Mesothelial cell of epicardium (in vitro differentiated cells): ENCODE measurements around the gene METRNL. TPM values are rescaled to one million over a fixed set of nuclear protein-coding genes. Genes with fewer than 3 reads are reported as not detected.
A peak's percentile ranks its signal among the peaks of the same experiment; 100 is the strongest.
"Not testable (repeated sequence)": the region's sequence is repeated elsewhere in the genome, so short reads cannot be mapped to it uniquely, and the experiment has no call there.

Experiments
- DNase-seq, 2 experiments: peaks; one replicate each; pipeline ENCODE4 v3.0.0; 2021; ENCODE audit warnings: low spot score in 2 of 2; ENCODE audit not compliant: unreplicated experiment in 2 of 2
- H3K27ac Mint-ChIP-seq: 2 replicates; pipeline ENCODE4 v1.8.0; 2021; ENCODE audit warnings: mixed read lengths
- H3K27me3 Mint-ChIP-seq: 2 replicates; pipeline ENCODE4 v1.8.0; 2021; ENCODE audit warnings: low read depth, mixed read lengths
- H3K36me3 Mint-ChIP-seq: 2 replicates; pipeline ENCODE4 v1.8.0; 2021; ENCODE audit warnings: mixed read lengths
- H3K4me1 Mint-ChIP-seq: 2 replicates; pipeline ENCODE4 v1.8.0; 2021; ENCODE audit warnings: mixed read lengths
- H3K4me3 Mint-ChIP-seq: 2 replicates; pipeline ENCODE4 v1.8.0; 2021; ENCODE audit warnings: mild to moderate bottlenecking, moderate library complexity, mixed read lengths
- H3K9me3 Mint-ChIP-seq: 2 replicates; pipeline ENCODE4 v1.8.0; 2021; ENCODE audit warnings: mixed read lengths
- total RNA-seq: library from RNA; stranded (reverse); gene quantifications from 3 replicates; pipeline ENCODE4 v1.2.1, GENCODE V29; 2021
- TF ChIP-seq, protein P1 (sequence below): fragments of 200-600 bp; sonication (generic); IDR thresholded peaks from one replicate; pipeline ENCODE4 v1.5.0; 2021; ENCODE audit warnings: antibody characterized with exemption; ENCODE audit not compliant: unreplicated experiment

Gene METRNL
- total RNA-seq, 1 donor from 2014 or later = 106 TPM

DNA sequence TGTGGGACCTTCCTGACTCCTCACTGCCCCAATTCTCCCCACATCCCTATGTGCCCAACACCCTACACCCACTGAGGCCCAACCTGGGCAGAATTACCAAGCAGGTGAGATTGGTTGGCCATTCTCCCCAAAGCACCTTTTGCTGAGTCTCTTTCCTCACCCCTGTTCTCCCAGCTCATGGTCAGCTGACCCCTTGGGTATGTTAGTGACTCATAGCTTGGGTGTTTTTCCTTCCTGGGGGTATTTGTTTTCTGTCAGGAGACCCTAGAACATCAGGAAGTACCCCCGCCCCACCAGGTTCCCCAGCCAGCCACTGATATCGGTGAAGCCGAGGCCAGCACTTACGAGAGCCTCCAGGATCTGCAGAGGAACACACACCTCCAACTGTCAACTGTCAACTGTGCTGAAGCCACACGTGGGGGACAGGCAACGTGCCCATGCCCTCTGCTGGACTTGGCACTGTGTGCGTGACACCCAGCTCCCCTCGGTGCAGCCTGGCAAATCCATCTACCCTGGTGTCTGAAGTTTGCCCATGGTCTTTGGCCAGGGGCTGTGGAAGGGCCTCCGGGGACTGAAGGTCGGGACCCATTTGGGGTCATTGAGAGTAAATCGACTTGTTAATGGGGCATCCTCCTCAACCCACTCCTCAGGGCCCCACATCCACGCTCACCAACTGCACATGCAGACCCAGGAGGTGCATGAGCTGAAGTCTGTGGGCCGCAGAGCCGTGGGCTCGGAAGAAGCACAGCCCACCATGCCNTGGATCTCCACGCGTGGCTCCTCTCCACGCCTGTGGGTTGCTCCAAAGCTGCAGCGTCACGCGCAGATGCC lies 53.1 kb downstream of the METRNL start:
- Mint-ChIP-seq H3K36me3 (no peaks in the 10 kb centered on the region), H3K9me3 (no peaks in the 10 kb centered on the region), H3K4me1 (peaks cover 6% of the 10 kb centered on the region), H3K4me3 (no peak overlapping the region), H3K27me3 (peaks cover 54% of the 10 kb centered on the region), H3K27ac (no peak overlapping the region)
- TF ChIP-seq, protein P1, sequence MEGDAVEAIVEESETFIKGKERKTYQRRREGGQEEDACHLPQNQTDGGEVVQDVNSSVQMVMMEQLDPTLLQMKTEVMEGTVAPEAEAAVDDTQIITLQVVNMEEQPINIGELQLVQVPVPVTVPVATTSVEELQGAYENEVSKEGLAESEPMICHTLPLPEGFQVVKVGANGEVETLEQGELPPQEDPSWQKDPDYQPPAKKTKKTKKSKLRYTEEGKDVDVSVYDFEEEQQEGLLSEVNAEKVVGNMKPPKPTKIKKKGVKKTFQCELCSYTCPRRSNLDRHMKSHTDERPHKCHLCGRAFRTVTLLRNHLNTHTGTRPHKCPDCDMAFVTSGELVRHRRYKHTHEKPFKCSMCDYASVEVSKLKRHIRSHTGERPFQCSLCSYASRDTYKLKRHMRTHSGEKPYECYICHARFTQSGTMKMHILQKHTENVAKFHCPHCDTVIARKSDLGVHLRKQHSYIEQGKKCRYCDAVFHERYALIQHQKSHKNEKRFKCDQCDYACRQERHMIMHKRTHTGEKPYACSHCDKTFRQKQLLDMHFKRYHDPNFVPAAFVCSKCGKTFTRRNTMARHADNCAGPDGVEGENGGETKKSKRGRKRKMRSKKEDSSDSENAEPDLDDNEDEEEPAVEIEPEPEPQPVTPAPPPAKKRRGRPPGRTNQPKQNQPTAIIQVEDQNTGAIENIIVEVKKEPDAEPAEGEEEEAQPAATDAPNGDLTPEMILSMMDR = no peak
- DNase-seq = peak in 1 of 2 experiments; percentile 34

DNA sequence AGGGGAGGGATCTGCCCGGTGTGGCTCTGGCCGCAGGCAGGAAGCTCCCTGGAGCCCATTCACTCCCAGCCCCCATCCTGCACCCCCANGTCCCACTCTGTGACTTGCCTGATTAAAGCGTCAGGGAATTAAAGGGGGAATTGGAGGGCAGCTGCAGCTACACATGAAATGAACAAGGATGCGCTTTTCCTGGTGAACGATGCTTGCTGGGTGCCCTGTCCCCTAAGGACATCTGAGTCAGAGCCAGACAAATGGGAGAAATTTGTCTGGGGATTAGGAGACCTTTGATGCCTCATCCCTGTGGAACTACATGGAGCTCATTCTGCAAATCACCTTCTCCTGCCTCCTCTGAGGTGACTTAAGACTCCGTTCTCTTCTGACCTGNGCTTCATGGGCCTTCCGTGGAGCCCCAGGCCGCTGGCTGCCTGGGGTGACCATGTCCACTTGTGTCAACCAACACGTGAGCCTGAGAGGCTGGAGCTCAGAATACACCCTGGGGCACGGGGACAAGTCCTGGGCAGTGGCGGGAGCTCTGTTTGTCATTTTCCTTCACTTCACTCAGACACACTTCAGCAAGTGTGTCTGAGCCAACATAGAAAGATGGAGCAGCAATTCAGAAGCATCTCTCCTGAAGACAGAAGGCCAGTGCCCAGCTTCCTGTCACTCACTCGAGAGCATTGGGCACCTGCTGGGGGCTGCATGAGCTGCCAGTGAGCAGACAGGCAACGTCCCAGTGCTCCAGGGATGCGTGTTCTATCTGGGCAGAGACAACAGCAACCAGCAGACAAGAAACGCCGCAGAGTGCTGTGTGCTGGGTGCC lies 54.1 kb downstream of the METRNL start:
- peaks cover 6% of the 10 kb centered on the region for H3K4me1 Mint-ChIP-seq
- no peaks in the 10 kb centered on the region for H3K36me3 Mint-ChIP-seq
- TF ChIP-seq, protein P1 = no peak
- DNase-seq = peak in 1 of 2 experiments; percentile 36
- no peak overlapping the region for H3K27ac Mint-ChIP-seq
- H3K4me3 Mint-ChIP-seq = no peak overlapping the region
- H3K9me3 Mint-ChIP-seq = no peaks in the 10 kb centered on the region
- peaks cover 59% of the 10 kb centered on the region for H3K27me3 Mint-ChIP-seq

DNA sequence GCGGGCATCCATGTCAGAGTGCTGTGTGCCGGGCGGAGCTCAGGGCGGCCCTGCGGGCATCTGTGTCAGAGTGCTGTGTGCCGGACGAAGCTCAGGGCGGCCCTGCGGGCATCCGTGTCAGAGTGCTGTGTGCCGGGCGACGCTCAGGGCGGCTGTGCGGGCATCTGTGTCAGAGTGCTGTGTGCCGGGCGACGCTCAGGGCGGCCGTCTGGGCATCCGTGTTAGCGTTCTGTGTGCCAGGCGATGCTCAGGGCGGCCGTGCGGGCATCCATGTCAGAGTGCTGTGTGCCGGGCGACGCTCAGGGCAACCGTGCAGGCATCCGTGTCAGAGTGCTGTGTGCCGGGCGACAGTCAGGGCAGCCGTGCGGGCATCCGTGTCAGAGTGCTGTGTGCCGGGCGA lies 55.0 kb downstream of the METRNL start:
- H3K27me3 Mint-ChIP-seq = peaks cover 58% of the 10 kb centered on the region
- not testable (repeated sequence) for H3K4me1 Mint-ChIP-seq, DNase-seq, H3K27ac Mint-ChIP-seq, H3K36me3 Mint-ChIP-seq, H3K4me3 Mint-ChIP-seq, H3K9me3 Mint-ChIP-seq

DNA sequence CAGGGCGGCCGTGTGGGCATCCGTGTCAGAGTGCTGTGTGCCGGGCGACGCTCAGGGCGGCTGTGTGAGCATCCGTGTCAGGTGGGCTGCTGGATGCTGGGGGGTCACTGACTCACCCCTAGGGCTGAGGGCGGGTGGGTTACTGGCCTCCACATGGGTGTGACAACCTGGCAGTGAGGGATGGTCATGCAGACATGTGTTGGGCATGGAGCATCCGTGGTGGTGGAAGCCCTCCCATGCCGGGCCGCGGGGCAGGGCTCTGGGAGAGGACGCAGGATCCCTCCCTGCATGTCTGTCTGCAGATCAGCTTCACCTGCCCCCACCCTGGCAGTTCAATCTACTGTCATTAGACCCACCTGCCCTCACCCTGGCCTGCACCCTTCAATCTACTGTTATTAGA lies 56.3 kb downstream of the METRNL start:
- peak in 1 of 2 experiments; percentile 32 for DNase-seq
- TF ChIP-seq, protein P1 = no peak
- no peak overlapping the region for H3K27ac Mint-ChIP-seq
- no peaks in the 10 kb centered on the region for H3K36me3 Mint-ChIP-seq
- peaks cover 53% of the 10 kb centered on the region for H3K27me3 Mint-ChIP-seq
- peaks cover 6% of the 10 kb centered on the region for H3K4me1 Mint-ChIP-seq
- H3K9me3 Mint-ChIP-seq = peaks cover 5% of the 10 kb centered on the region
- H3K4me3 Mint-ChIP-seq = no peak overlapping the region

DNA sequence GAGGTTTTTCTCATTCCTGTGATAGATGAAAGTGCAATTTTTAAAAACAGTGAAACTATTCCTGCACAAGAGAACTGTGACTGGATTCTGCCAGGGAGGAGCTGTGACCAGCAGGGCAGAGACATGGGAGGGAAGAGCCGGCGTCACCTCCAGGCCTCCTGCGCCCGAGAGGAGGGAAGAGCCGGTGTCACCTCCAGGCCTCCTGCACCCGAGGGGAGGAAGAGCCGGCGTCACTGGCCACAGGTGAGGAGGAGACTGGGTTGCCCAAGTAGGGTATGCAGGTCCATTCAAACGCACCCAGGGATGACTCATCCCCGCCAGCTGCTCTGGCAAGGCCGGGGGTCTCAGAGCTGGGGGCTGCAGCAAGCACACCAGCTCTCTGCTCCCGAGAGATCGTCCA lies 56.7 kb downstream of the METRNL start:
- Mint-ChIP-seq H3K27ac (no peak overlapping the region), H3K27me3 (peaks cover 50% of the 10 kb centered on the region), H3K36me3 (no peaks in the 10 kb centered on the region), H3K4me3 (no peak overlapping the region), H3K4me1 (peaks cover 6% of the 10 kb centered on the region), H3K9me3 (peaks cover 9% of the 10 kb centered on the region)
- peak in 1 of 2 experiments; percentile 36 for DNase-seq
- TF ChIP-seq, protein P1 = no peak

DNA sequence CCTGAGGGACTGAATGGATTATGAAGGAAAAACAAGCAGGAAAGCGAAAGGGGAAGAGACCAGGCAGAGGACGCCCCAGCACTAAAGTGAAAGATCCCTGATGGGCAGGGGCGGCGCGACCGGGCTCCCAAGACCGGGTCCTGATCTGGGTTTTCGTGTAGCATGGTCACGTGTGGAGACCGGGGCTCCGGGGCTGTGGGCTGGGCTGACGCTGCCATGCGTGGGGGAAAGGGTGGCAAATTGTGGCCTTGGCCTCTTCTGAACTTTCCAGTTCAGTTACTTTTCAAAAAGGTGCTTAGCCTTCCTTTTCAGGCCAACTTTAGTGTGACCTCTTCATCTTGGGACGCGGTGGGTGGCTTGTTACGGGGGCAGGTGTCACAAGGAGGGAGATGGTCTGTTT lies 57.5 kb downstream of the METRNL start:
- Mint-ChIP-seq H3K36me3 (no peaks in the 10 kb centered on the region), H3K27ac (no peak overlapping the region), H3K9me3 (peaks cover 17% of the 10 kb centered on the region), H3K4me1 (peaks cover 6% of the 10 kb centered on the region), H3K27me3 (peaks cover 45% of the 10 kb centered on the region), H3K4me3 (no peak overlapping the region)
- DNase-seq = peak in 1 of 2 experiments; percentile 31
- TF ChIP-seq, protein P1 = no peak
